ENCODE results near the gene FBXO28.

The FBXO28 gene

DNA sequence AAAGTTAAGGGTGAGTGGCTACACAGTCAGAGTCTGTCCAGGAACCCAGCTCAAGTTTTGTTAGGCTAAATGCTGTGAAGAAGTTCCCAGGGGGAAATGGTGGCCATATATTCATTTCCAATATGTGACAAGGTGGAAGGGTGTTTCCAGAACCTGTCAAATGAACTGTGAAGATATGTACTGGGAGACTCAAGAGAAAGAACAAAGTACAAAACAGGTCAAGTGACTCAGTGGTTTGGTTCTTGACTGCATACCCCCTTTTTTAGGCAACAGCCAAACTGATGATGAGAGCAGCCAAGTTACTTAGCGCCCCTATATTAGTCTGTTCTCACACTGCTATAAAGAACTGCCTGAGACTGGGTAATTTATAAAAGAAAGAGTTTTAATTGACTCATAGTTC lies 18.6 kb upstream of the FBXO28 start:
- no peak for DNase-seq (ENCODE audit: low spot score)

DNA sequence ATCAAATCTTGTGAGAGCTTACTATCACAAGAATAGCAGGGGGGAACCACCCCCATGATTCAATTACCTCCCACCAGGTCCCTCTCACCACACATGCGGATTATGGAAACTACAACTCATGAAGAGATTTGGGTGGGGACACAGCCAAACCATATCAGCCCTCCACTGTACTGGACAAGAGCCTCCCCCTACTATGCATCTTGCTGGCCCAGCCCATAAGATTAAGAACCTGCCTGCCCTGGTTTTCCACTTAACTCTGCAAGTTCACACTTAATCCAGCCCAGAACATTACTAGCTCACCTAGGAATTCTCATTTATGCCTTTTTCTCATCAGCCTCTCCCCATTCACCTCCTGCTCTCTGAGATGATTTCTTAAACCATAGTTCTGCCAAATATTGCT lies 18.0 kb upstream of the FBXO28 start:
- no peak for DNase-seq (ENCODE audit: low spot score)

DNA sequence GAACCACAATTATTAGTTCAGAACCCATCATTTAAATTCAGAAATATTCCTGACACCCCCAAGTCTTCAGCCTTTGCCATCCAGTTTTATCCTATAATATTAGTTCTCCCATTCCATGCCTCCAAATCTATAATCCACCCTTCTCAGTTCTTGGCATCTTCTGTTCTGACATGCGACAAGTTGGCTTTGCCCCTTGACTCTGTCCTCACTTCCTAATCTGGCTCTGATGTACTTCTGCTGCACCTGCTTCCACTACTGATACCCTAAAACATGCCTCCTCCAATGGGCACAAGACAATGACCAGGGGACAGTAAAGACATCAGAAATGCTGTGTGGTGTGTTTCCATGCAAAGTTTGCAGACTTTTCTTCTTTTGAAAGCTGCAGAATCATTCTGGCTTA lies 17.1 kb upstream of the FBXO28 start:
- no peak for DNase-seq (ENCODE audit: low spot score)

DNA sequence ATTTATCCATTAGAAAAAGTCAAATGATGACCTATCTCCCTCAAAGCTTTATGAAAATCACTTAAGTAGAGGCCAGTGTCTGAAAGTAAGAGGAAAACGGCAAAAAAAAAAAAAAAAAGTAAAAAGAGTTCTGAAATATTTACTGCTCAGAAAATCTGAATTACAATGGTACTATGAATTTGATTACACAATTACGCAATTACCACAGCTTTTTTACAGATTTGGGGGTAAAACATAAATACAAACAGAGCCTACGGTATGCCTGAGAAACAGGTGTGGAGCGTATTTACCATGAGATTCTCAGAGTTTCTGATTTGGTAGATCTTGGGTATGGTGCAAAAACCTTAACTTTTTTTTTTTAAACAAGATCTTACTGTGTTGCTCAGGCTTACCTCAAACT lies 15.9 kb upstream of the FBXO28 start:
- DNase-seq (ENCODE audit: low spot score), result no peak

DNA sequence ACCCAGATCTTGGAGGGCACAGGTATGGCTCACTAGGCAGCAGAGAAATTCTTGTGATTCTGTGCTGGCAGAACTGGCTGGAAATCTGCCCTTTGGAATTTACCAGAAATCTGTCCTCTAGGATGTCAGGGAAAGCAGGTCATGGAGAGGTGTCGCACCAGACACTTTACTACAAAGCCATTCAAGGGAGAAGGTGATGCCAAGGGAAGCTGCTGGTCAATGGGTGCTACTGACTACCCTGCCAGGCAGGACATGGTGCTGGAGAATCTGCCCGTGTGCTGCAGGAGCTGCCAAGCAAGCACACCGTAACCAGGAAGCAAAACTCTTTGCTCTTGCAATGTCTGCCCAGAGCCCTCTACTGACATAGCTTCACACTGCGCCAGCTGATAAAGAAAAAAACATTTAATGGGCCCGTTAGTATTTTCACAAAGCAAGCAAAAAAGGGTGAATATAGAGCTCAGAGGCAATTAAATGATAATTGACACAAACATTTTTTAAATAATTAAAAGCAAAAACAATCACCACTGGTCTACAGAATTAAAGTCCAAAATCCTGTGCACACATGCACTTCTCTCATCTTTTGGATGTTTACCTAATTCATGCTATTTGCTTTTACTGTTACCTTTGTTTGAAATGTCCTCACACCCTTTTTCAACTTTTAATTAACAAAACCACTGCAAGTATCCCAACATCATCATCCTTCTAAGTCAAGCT lies 7.2 kb upstream of the FBXO28 start:
- DNase-seq (ENCODE audit: low spot score), result peak; percentile 4

DNA sequence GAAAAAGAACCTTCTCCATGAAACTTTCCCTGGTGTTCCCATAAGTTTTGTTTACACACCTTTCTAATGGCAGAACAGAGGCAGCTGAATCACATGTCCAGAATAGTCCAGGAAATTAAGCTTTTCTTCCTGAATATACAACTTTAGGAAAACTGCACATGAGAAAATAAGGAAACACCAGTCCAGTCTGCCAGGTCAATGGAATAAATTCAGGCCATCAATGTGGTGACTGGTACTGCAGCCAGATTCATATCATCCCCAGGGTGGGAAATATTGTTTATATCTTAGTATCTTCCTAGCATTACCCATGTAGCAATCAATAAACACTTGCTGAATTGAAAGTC lies 6.7 kb upstream of the FBXO28 start:
- no peak for DNase-seq (ENCODE audit: low spot score)

DNA sequence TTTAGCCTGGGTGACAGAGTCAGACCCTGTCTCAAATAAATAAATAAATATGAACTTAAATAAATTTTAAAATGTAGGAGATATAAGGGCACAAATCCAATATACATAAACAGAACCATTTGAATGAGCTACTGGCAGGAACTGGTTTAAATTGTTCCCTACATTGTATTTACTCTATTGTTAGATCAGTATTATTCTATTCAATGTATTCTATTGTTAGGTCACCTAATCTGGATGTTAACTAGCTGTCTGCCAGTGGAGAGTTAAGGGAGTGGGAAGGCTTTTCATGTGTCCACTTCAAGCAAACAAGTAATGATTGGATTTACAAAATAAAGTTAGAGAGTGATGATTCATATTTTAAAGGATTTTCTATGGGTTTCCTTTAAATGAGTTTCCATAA lies 4.9 kb upstream of the FBXO28 start:
- no peak for DNase-seq (ENCODE audit: low spot score)

DNA sequence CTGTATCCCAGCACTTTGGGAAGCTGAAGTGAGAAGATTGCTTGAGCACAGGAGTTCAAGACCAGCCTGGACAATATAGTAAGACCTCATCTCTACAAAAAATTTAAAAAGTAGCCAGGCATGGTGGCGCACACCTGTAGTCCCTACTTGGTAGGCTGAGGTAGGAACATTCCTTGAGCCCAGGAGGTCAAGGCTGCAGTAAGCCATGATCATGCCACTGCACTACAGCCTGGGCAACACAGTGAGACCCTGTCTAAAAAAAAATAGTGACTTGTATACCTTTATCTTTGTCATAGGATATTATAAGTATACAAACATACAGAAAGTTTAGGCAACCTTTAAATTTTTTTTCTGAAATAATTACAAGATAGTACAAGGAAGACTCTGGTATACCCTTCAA lies 3.9 kb upstream of the FBXO28 start:
- DNase-seq (ENCODE audit: low spot score), result no peak

DNA sequence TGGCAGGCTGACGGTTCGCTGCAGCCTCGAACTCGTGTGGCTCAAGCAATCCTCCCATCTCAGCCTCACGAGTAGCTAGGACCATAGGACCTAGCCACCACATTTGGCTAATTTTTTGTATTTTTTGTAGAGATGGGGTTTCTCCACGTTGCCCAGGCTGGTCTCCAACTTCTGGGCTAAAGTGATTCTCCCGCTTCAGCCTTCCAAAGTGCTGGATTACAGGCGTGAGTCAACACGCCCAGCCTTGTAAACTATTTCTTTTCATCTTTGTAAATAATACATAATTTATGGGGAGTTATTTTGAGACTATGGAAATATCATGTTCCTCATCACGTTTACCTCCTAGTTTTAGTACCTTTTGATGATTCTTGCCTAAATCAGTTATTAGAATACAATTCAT lies 906 bp upstream of the FBXO28 start:
- DNase-seq (ENCODE audit: low spot score), result no peak

DNA sequence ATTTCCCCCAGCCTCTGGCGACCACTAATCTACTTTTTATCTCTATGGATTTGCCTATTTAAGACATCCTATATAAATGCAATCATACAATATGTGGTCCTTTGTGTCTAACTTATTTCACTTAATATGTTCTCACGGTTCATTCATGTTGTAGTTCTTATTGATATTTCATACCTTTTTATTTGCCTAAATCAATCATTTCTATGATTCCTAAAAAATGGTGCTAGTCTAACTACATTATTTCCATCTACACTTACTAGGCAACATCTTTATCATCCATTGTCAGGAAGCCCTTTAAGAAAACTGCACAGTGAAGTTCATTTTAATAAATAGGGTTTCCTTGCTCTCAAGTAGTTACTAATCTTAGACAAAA lies 380 bp upstream of the FBXO28 start:
- no peak for DNase-seq (ENCODE audit: low spot score)

DNA sequence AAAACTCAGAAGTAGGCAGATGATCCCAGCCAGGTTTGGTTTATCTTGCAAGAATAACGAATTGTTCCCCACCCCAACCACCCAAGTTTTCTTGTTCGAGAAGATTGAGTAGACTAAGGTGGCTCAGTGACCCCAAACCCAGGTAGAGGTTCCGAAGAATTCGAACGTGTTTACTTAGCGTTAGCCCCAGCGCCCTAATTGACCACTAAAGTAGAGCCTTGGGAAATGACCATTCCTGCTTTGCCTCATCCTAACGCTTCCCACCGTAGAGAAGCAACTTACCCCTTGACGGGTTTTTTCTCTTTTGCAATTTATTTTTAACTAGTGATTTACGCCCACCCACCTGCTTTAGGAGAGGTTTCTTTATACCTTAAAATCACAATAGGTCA lies 870 bp downstream of the FBXO28 start:
- no peak for DNase-seq (ENCODE audit: low spot score)

DNA sequence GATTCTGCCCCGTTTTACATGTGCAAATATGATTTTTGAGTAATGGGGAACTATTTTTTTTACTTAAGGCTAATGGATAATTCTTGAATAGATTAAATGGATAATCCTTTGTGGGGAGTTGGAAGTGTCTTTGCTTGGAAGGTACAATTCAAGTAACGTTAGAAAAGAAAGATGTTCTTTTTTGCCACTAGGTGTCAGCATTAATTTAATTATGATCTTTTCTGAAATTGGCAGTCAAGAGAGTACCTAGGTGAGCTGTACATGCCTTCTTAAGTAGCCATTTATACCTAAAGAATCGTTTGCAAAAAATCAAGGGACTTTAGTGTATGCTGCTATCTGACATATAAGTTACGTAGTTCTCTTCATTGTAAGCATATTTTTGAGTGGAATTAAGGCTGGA lies 2.2 kb downstream of the FBXO28 start:
- peak; percentile 40 for DNase-seq (ENCODE audit: low spot score)

DNA sequence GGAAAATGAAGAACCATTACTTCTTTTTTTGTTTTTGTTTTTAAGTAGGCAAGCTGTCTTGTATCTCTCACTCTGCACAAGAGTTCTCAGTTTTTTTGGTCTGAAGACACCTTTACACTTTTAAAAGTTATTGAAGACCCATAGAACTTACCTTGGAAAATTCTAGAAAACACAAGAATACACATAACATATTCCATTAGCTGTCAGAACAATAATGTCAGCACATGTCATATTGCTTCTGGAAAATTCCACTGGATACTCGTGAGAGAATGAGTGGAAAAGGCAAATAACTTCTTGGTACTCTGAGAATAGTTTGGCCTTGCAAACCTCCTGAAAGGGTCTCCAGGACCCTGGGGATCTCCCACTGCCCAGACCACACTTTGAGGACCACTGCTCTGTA lies 4.8 kb downstream of the FBXO28 start:
- no peak for DNase-seq (ENCODE audit: low spot score)

DNA sequence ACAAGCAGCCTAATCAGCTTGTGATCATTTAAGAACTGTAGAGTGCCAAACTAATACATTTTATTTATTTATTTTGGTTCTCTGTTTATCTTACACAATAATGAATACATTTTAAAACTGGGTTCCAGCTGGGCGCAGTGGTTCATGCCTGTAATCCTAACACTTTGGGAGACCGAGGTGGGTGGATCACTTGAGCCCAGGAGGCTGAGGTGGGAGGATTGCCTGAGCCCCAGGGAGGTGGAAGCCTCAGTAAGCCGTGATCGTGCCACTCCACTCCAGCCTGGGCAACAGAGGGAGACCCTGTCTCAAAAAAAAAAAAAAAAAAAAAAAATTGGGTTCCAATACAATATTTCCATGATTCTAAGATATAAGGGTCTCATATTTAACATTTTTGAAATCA lies 9.2 kb downstream of the FBXO28 start:
- DNase-seq (ENCODE audit: low spot score), result no peak

DNA sequence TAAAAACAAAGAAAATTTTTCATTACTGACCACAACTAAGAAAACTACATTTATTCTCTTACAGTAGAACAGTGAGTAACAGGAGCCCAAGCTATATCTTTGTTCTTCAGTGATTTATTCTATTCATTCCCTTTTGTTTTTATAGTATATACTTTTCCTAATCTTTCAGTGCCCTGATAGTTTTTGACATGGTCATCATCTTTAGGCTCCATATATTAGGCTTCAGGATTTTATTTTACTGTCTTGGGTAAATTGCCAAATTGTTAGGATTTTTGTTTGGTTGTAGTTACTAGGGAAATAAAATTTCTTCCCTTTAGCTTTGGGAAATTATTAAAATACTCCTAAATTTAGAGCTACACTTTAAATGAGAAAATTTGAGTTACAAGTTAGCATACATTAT lies 10.3 kb downstream of the FBXO28 start:
- no peak for DNase-seq (ENCODE audit: low spot score)

DNA sequence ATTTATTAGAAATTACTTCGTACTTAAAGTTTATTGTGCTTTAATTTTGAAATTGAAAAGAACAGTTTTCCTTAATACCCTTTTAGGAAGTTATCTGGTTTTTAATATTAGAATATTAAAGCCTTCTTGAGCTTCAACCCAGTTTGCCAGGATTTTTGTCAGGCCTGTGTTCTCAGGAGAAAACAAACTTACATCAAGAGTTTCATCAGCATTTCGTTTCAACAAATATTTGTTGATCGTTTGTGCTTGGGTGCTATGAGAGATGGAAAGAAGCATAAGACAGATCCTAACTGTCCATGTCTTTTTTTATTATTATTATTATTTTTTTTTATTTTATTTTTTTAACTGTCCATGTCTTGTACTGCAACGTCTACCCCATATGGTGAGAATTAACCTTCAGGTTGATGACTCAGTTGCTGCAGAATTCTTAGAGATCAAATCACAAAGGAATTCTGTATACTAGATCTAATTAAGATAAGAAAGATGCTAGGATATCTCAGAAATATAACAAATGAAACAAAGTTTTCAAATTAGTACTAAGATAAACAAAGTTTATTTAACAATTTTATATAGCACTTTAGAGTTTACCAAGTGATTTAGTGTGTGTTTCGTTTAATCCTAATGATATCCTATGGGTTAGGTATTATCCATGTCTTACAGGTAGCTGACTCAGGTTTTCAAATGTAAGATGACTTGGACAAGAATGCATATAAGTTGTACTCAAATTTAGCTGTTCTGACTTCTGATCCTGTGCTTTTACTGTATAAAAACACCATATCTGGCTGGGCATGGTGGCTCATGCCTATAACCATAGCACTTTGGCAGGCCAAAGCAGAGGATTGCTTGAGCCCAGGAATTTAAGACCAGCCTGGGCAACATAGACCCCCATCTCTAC lies 14.3 kb downstream of the FBXO28 start:
- DNase-seq (ENCODE audit: low spot score), result no peak

DNA sequence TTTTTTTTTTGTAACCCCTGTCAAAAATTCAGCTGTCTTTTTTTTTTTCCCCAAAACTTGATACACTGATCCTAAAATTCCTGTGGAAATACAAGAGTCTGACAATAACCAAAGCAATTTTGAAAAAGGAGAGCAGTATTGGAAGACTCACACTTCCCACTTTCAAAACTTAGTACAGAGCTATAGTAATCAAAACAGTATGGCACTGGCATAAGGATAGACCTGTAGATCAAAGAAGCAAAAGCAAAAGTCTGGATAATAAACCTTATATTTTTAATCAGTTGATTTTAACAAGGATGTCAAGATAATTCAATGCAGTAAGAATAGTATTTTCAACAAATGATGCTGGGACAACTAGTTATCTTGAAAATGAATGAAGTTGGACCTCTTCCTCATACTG lies 17.3 kb downstream of the FBXO28 start:
- DNase-seq (ENCODE audit: low spot score), result no peak

DNA sequence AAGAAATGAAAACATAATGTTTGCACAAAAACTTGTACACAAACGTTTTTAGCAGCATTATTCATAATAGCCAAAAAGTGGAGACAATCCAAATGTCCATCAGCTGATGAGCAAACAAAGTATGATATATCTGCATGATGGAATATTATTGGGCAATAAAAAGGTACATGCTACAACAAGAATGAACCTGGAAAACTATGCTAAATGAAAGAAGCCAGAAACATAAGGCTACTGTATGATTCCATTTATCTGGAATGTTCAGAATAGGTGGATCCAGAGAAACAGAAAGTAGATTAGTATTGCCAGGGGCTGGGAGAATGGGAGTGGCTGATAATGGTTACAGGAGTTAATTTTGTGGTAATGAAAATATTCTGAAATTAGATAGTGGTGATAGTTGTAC lies 19.0 kb downstream of the FBXO28 start:
- DNase-seq (ENCODE audit: low spot score), result no peak

DNA sequence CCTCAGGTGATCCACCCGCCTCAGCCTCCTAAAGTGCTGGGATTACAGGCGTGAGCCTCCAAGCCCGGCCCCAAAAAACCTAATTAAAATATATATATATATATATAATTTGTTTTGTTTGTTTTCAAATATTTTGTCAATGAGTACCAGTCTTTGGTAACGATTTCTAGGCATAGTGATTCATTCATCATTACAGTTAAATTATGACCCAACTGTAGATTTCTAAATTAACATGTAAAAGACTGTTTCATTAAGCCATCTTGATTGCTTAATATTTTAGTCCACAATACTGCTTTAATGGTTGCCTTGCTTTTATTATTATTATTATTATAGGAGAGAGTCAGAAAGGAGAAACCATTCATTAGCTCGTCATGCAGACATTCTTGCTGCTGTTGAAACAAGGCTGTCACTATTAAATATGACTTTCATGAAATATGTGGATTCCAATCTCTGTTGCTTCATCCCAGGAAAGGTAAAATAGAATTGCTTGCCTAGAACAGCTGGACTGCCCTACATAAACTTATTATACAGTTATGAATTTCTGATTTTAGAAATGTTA lies 19.9 kb downstream of the FBXO28 start:
- no peak for DNase-seq (ENCODE audit: low spot score)

DNA sequence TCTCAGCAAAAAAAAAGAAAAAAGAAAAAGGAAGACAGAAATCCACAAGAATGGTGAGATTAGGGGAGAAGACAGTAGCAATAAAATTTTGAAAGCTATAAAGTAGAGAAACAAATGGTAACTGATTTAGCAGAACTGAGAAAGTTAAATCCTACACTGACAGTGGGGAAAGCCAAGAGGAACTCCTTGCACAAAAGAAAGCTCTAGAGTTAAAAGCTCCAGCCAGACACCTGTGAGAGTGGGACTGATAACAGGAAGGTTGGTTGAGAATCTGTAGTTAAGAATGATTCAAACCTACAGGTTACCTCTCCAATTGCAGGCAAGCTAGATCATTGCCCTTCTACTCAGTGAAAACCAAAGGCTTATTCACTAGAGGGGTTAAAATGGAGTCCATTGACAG lies 23.6 kb downstream of the FBXO28 start:
- no peak for DNase-seq (ENCODE audit: low spot score)

DNA sequence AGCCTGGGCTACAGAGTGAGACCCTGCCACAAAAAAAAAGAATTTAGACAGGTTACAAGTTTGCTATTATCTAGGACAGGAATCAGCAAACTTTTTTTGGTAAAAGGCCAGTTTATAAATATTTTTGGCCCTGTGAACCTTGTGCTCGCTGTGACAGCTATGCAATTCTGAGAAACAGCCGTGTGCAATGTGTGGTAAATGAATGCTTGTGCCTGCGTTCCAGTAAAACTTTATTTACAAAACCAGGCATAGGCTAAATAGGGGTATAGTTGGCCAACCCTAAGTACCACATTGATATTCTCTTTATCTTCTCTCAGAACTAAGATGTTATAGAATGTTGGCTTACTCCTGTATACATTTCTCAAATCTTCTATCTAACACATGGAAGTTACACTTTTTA lies 24.3 kb downstream of the FBXO28 start:
- no peak for DNase-seq (ENCODE audit: low spot score)

DNA sequence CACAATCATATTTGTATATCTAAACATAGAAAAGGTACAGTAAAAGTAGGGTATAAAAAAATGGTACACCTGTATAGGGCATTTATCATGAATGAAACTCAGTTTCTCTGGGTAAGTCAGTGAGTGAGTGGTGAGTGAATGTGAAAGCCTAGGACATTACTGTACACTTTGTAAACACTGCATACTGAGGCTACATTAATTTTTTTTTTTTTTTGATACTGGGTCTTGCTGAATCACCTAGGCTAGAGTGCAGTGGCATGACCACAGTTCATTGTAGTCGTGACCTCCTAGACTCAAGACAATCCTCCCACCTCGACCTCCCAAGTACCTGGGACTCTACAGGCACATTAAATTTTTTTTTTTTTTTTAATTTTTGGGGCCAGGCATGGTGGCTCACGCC lies 27.8 kb downstream of the FBXO28 start:
- DNase-seq (ENCODE audit: low spot score), result no peak

DNA sequence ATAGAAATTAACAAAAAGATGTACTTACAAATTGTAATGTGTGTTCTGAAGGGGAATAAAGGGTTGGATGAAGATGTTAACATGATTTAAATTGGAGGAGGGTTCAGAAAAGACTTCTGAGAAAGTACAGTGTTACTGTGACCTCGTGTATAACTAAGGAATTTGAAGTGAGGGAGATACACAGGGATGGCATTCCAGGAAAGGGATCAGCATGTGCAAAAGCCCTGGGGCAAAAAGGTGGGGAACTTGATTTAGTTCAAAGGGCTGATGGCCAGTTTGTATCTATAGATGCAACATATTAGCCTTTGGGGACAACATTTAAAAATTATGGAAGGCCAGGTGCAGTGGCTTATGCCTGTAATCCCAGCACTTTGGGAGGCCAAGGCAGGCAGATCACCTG lies 35.8 kb downstream of the FBXO28 start:
- DNase-seq (ENCODE audit: low spot score), result no peak

Measured in SK-N-DZ (cell line).